Activated B cell treated with CpG ODN at 0.5 μM for 24 hours (primary cell): ENCODE measurements around the gene WNT7B. TPM values are rescaled to one million over a fixed set of nuclear protein-coding genes. Genes with fewer than 3 reads are reported as not detected.

Experiments
- ATAC-seq: fragments of 200-7000 bp; cut with Tn5 transposase; one replicate; pipeline ENCODE4 v1.10.0; 2021; ENCODE audit warnings: low read depth, mild to moderate bottlenecking, moderate library complexity
- CTCF ChIA-PET: fragments of 350-600 bp; sonication (Branson Sonifier 250); formaldehyde crosslinking; loops from one replicate; lab custom pipeline; 2021; ENCODE audit warnings: antibody characterized with exemption; lab: Charles Lee
- POLR2A ChIA-PET: fragments of 350-600 bp; sonication (Branson Sonifier 250); formaldehyde crosslinking; loops from one replicate; lab custom pipeline; 2021; ENCODE audit warnings: antibody characterized with exemption; lab: Charles Lee
- DNase-seq: peaks from one replicate; pipeline ENCODE4 v3.0.0; 2022
- H3K27ac Mint-ChIP-seq: one replicate; pipeline ENCODE4 v1.8.0; 2020; ENCODE audit warnings: mixed read lengths
- H3K27me3 Mint-ChIP-seq: one replicate; pipeline ENCODE4 v1.8.0; 2021; ENCODE audit warnings: mixed read lengths
- H3K36me3 Mint-ChIP-seq: one replicate; pipeline ENCODE4 v1.8.0; 2021; ENCODE audit warnings: low read depth, mixed read lengths
- H3K4me1 Mint-ChIP-seq: one replicate; pipeline ENCODE4 v1.8.0; 2021; ENCODE audit warnings: mixed read lengths
- H3K4me3 Mint-ChIP-seq: one replicate; pipeline ENCODE4 v1.8.0; 2020; ENCODE audit warnings: mild to moderate bottlenecking, mixed read lengths
- H3K9me3 Mint-ChIP-seq: one replicate; pipeline ENCODE4 v1.8.0; 2020; ENCODE audit warnings: mixed read lengths
- intact Hi-C: fragments of 100-400 bp; cut with micrococcal nuclease; formaldehyde crosslinking; loops from one replicate; pipeline ENCODE4 v1.15.1; 2024
- total RNA-seq: library from RNA; stranded (reverse); gene quantifications from 2 replicates; pipeline ENCODE4 v1.2.3, GENCODE V29; 2022
- TF ChIP-seq, protein P1 (sequence below): fragments of 200-600 bp; IDR thresholded peaks from one replicate; pipeline ENCODE4 v1.8.0; 2022; ENCODE audit warnings: antibody characterized with exemption, mild to moderate bottlenecking

The WNT7B gene
- total RNA-seq, 1 donor from 2014 or later, result not detected

DNA sequence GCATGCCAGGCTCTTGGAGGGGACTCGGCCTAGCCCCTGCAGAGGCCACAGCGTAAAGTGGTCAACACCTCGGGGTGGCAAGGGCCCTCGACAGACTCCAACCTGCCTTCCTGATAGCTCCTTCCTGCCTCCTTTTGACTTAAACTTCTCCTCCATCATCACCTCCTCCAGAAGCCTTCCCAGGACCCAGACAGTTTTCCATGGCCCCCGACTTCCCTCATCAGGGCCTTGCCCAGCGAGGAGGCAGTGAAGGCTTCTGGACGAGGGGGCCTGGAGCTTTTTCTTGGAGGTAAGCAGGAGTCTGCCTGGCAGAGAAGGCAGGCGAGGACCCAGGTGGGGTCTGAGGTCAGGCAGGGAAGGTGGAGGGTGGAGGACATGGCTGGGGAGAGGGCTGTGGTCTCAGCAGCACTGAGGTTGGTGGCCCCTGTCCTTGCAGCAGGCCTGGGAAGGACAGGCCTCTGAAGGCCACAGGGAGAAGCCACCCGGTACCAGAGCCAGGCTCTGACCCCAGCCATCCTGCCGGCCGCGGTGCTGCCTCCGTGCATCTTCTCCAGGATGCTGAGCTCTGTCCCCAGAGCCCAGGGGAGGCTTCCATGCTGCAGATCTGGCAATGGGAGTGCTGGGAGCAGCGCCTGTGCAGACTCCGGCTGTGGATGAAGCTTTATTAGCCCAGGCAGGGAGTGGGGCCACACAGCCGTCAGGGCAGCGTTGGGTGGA is 81.4 kb downstream of the WNT7B start:
- Mint-ChIP-seq H3K36me3 (no peaks in the 10 kb centered on the region), H3K9me3 (no peaks in the 10 kb centered on the region), H3K4me3 (no peak overlapping the region), H3K4me1 (no peaks in the 10 kb centered on the region), H3K27ac (no peak overlapping the region), H3K27me3 (peaks cover 16% of the 10 kb centered on the region)
- ChIA-PET CTCF (no interaction called here), POLR2A (no interaction called here)
- DNase-seq, result no peak
- ATAC-seq, result no peak
- TF ChIP-seq, protein P1, sequence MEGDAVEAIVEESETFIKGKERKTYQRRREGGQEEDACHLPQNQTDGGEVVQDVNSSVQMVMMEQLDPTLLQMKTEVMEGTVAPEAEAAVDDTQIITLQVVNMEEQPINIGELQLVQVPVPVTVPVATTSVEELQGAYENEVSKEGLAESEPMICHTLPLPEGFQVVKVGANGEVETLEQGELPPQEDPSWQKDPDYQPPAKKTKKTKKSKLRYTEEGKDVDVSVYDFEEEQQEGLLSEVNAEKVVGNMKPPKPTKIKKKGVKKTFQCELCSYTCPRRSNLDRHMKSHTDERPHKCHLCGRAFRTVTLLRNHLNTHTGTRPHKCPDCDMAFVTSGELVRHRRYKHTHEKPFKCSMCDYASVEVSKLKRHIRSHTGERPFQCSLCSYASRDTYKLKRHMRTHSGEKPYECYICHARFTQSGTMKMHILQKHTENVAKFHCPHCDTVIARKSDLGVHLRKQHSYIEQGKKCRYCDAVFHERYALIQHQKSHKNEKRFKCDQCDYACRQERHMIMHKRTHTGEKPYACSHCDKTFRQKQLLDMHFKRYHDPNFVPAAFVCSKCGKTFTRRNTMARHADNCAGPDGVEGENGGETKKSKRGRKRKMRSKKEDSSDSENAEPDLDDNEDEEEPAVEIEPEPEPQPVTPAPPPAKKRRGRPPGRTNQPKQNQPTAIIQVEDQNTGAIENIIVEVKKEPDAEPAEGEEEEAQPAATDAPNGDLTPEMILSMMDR, result no peak
- intact Hi-C loops, result no loop called here

- CTCF ChIA-PET, result no interaction called here
Measured at GRCh38 chr22:45893516-45893915, 83.4 kb downstream of the WNT7B start.

GRCh38 chr22:45892681-45893461 is 84.1 kb downstream of the WNT7B start:
- TF ChIP-seq, protein P1, result no peak
- no peak overlapping the region for H3K4me3 Mint-ChIP-seq
- DNase-seq, result no peak
- H3K27me3 Mint-ChIP-seq, result peaks cover 20% of the 10 kb centered on the region
- ATAC-seq, result no peak
- intact Hi-C loops, result no loop called here
- H3K4me1 Mint-ChIP-seq, result no peaks in the 10 kb centered on the region
- ChIA-PET CTCF (no interaction called here), POLR2A (no interaction called here)
- H3K9me3 Mint-ChIP-seq, result no peaks in the 10 kb centered on the region
- no peaks in the 10 kb centered on the region for H3K36me3 Mint-ChIP-seq
- no peak overlapping the region for H3K27ac Mint-ChIP-seq

More at GRCh38 chr22:45893516-45893915, 83.4 kb downstream of the WNT7B start:
- no peak overlapping the region for H3K27ac Mint-ChIP-seq
- H3K4me1 Mint-ChIP-seq, result no peaks in the 10 kb centered on the region
- POLR2A ChIA-PET, result no interaction called here
- no peak for DNase-seq
- TF ChIP-seq, protein P1, result no peak
- intact Hi-C loops, result no loop called here
- no peak overlapping the region for H3K4me3 Mint-ChIP-seq
- no peak for ATAC-seq
- H3K9me3 Mint-ChIP-seq, result no peaks in the 10 kb centered on the region
- H3K36me3 Mint-ChIP-seq, result no peaks in the 10 kb centered on the region
- H3K27me3 Mint-ChIP-seq, result peaks cover 15% of the 10 kb centered on the region

- ChIA-PET POLR2A (no interaction called here), CTCF (no interaction called here)
- Mint-ChIP-seq H3K27me3 (peaks cover 16% of the 10 kb centered on the region), H3K36me3 (no peaks in the 10 kb centered on the region), H3K4me1 (no peaks in the 10 kb centered on the region), H3K4me3 (no peak overlapping the region), H3K27ac (no peak overlapping the region), H3K9me3 (no peaks in the 10 kb centered on the region)
- DNase-seq (no peak), ATAC-seq (no peak)
- TF ChIP-seq, protein P1, result no peak
- intact Hi-C loops, result no loop called here
Measured at GRCh38 chr22:45891996-45892621, 84.9 kb downstream of the WNT7B start.

DNA sequence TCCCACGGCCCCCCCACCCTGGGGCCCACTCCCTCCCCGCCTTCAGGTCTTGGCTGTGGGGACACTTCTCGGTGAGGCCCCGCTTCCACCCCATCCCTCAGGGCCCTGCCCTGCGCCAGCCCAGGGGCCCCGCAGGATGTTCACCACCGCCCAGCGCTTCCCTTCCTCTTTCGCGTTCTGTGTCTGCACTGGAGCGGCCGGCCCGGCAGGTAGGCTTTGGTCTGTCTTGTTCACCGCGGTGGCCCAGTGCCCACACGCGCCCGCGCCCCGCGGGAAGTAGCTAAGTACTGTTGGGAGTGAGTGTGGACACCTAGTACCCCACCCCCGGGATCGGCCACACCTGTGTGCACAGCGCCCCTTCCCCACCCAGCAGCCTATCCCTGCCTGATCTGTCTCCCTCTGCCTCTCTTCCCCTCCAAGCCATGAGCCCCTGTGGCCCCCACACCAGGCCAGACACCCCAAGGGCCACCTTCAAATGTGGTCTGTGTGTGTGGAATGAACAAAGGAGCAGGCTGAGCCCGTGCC is 85.4 kb downstream of the WNT7B start:
- DNase-seq (no peak), ATAC-seq (no peak)
- Mint-ChIP-seq H3K36me3 (no peaks in the 10 kb centered on the region), H3K9me3 (no peaks in the 10 kb centered on the region), H3K4me3 (no peak overlapping the region), H3K27me3 (peaks cover 15% of the 10 kb centered on the region), H3K4me1 (no peaks in the 10 kb centered on the region), H3K27ac (no peak overlapping the region)
- ChIA-PET POLR2A (no interaction called here), CTCF (no interaction called here)
- TF ChIP-seq, protein P1, result no peak
- intact Hi-C loops, result no loop called here
